Measurements from ENCODE around the gene APC2.

DNA sequence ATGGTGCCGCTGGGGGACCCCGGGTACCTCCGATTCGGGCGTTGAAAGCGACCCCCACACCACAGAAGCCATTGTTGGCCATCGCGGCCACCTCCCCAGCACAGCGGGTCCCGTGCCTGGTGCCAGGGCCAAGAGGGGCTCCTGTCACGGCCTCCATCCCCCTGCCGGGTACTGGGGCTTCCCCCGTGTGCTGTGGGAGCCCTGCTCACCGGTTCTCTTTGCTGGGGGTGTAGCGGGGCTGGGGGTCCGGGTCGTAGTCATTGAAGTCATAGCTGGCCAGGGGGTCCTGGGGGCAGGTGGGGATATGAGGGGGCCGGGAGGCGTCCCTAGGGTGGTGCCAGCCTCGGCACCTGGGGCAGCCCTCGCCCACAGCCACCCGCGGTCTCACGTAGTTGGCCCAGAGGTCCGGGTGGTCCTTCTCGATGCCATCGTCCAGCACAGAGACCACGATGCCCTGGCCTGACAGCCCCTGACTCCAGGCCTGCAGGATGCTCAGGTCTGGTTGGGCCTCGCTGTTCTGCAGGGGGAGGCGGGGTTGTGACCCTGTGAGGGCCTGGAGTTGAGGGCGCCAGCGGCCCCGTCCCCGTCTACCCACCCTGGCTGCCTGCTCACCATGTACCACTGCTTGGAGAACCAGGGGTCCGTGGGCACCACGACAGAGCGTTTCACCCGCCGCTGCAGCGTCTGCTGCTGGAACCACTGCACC lies 37.8 kb downstream of the APC2 start:
- TF ChIP-seq, protein P1, sequence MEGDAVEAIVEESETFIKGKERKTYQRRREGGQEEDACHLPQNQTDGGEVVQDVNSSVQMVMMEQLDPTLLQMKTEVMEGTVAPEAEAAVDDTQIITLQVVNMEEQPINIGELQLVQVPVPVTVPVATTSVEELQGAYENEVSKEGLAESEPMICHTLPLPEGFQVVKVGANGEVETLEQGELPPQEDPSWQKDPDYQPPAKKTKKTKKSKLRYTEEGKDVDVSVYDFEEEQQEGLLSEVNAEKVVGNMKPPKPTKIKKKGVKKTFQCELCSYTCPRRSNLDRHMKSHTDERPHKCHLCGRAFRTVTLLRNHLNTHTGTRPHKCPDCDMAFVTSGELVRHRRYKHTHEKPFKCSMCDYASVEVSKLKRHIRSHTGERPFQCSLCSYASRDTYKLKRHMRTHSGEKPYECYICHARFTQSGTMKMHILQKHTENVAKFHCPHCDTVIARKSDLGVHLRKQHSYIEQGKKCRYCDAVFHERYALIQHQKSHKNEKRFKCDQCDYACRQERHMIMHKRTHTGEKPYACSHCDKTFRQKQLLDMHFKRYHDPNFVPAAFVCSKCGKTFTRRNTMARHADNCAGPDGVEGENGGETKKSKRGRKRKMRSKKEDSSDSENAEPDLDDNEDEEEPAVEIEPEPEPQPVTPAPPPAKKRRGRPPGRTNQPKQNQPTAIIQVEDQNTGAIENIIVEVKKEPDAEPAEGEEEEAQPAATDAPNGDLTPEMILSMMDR (conservative IDR thresholded peaks at IDR 0.05; ENCODE audit: low read length) = no peak
- no peak for TF ChIP-seq EZH2phosphoT487 (IDR thresholded peaks at IDR 0.05; ENCODE audit: borderline replicate concordance, low read depth, low read length)
